Measurements from ENCODE around the gene ZNF205. TPM values are rescaled to one million over a fixed set of nuclear protein-coding genes. Genes with fewer than 3 reads are reported as not detected.

Gene ZNF205
- total and polyA plus RNA-seq, 2 of the 13 experiments (the other 11 are each of a cell fraction or from before 2014, with no cell fraction given) = 5.8 to 10.2 TPM

- TF ChIP-seq WIZ (CRISPR knock-in tag; IDR thresholded peaks at IDR 0.05) (no peak), AGO2 (optimal IDR thresholded peaks at IDR 0.05; ENCODE audit: low read depth, low read length) (no peak), KLF13 (CRISPR knock-in tag; IDR thresholded peaks at IDR 0.05) (no peak), TIGD3 (CRISPR knock-in tag; IDR thresholded peaks at IDR 0.05; ENCODE audit: borderline replicate concordance) (no peak), ZNF350 (CRISPR knock-in tag; IDR thresholded peaks at IDR 0.05; ENCODE audit: borderline replicate concordance, low read depth) (peak; percentile 51; the same call in 1 of the 2 replicates), MYNN (CRISPR knock-in tag; IDR thresholded peaks at IDR 0.05; ENCODE audit: low read depth) (no peak), HHEX (CRISPR knock-in tag; IDR thresholded peaks at IDR 0.05) (no peak), RELA (CRISPR knock-in tag; IDR thresholded peaks at IDR 0.05) (no peak), MEF2D (CRISPR knock-in tag; IDR thresholded peaks at IDR 0.05) (peak; percentile 64; the same call in 1 of the 2 replicates), ZNF737 (CRISPR knock-in tag; IDR thresholded peaks at IDR 0.05; ENCODE audit: borderline replicate concordance) (0 out of 2 replicates have a peak, but pooled peaks have one; percentile 28), MEIS2 (CRISPR knock-in tag; IDR thresholded peaks at IDR 0.05) (no peak), ZNF567 (CRISPR knock-in tag; IDR thresholded peaks at IDR 0.05; ENCODE audit: borderline replicate concordance) (no peak), ZNF546 (CRISPR knock-in tag; conservative IDR thresholded peaks at IDR 0.05) (0 out of 2 replicates have a peak, but pooled peaks have one; percentile 16), GATAD2A (CRISPR knock-in tag; IDR thresholded peaks at IDR 0.05) (peak; percentile 79), ZNF639 (CRISPR knock-in tag; conservative IDR thresholded peaks at IDR 0.05) (no peak), ZNF749 (CRISPR knock-in tag; IDR thresholded peaks at IDR 0.05; ENCODE audit: borderline replicate concordance) (0 out of 2 replicates have a peak, but pooled peaks have one; percentile 36), TERF1 (CRISPR knock-in tag; IDR thresholded peaks at IDR 0.05) (no peak), ADNP (CRISPR knock-in tag; IDR thresholded peaks at IDR 0.05) (no peak), CBFB (CRISPR knock-in tag; IDR thresholded peaks at IDR 0.05) (peak; percentile 55; the same call in 1 of the 2 replicates), GTF3A (CRISPR knock-in tag; conservative IDR thresholded peaks at IDR 0.05) (no peak), PTBP1 (IDR thresholded peaks at IDR 0.05; ENCODE audit: low read depth, low read length, poor library complexity, severe bottlenecking) (no peak), ZNF24 (IDR thresholded peaks at IDR 0.05) (peak; percentile 95), GZF1 (CRISPR knock-in tag; IDR thresholded peaks at IDR 0.05) (peak; percentile 67; the same call in 1 of the 2 replicates), SETDB1 (CRISPR knock-in tag; IDR thresholded peaks at IDR 0.05; ENCODE audit: borderline replicate concordance) (no peak), CBX1 (IDR thresholded peaks at IDR 0.05; ENCODE audit: low read depth) (no peak), ERF (CRISPR knock-in tag; IDR thresholded peaks at IDR 0.05) (peak; percentile 47; the same call in 1 of the 2 replicates), HNRNPK (IDR thresholded peaks at IDR 0.05; ENCODE audit: low read depth, low read length, poor library complexity, severe bottlenecking) (peak; percentile 27), GTF2F1 (IDR thresholded peaks at IDR 0.05; ENCODE audit: low read length) (no peak), CEBPG (CRISPR knock-in tag; IDR thresholded peaks at IDR 0.05) (no peak; the same call in 1 of the 2 replicates)
Observed at GRCh38 chr16:3158510-3159314, 46.3 kb downstream of the ZNF205 start (continued).

Measured in HepG2 (cell line).